B cell (primary cell): Measurements from ENCODE around the gene UTP3. TPM values are rescaled to one million over a fixed set of nuclear protein-coding genes. Genes with fewer than 3 reads are reported as not detected.

Experiments used
- ATAC-seq: fragments of 200-7000 bp; cut with Tn5 transposase; one replicate; pipeline ENCODE4 v1.10.0; 2021; ENCODE audit warnings: low read depth, mild to moderate bottlenecking, moderate number of reproducible peaks, moderate library complexity
- CTCF ChIA-PET: fragments of 350-600 bp; sonication (Branson Sonifier 250); formaldehyde crosslinking; loops from one replicate; lab custom pipeline; 2021; ENCODE audit warnings: antibody characterized with exemption, inconsistent platforms; lab: Charles Lee
- POLR2A ChIA-PET: fragments of 350-600 bp; sonication (Branson Sonifier 250); formaldehyde crosslinking; loops from one replicate; lab custom pipeline; 2021; ENCODE audit warnings: antibody characterized with exemption; lab: Charles Lee
- DNase-seq: peaks from one replicate; pipeline ENCODE4 v3.0.0; 2013
- H2AFZ ChIP-seq: 2 replicates; pipeline ENCODE4 v1.6.1; 2012; ENCODE audit warnings: mild to moderate bottlenecking, low read depth, low read length; ENCODE audit not compliant: insufficient read depth, poor library complexity, severe bottlenecking
- H3K27ac ChIP-seq, 2 donors: 1 replicate in 1 of 2; 2 replicates in 1 of 2; pipeline ENCODE4 v1.5.1; 2012 to 2013; ENCODE audit warnings: low read length in 2 of 2, mild to moderate bottlenecking in 2 of 2, moderate library complexity in 1 of 2
- H3K27me3 ChIP-seq, 4 experiments: fragments of 200-600 bp in 1 of 4; sonication (generic) in 1 of 4; replicated peaks in 1 of 4; 1 replicate in 2 of 4; 2 replicates in 2 of 4; pipeline versions ENCODE4 v1.6.1 to v1.7.0; 2013 to 2016; ENCODE audit warnings: low read length in 3 of 4, mild to moderate bottlenecking in 2 of 4, mixed read lengths in 1 of 4, moderate library complexity in 1 of 4; ENCODE audit not compliant: insufficient read depth in 4 of 4, control insufficient read depth in 3 of 4; ENCODE audit errors: control extremely low read depth in 1 of 4
- H3K36me3 ChIP-seq, 2 experiments: replicated peaks in 1 of 2; 1 replicate in 1 of 2; 2 replicates in 1 of 2; pipeline versions ENCODE4 v1.6.1 to v1.7.1; 2013; ENCODE audit warnings: low read length in 1 of 2; ENCODE audit not compliant: insufficient read depth in 2 of 2, control insufficient read depth in 1 of 2; ENCODE audit errors: control extremely low read depth in 1 of 2, extremely low read depth in 1 of 2
- H3K4me1 ChIP-seq, 2 donors: fragments of 200-600 bp in 1 of 2; sonication (generic) in 1 of 2; 1 replicate in 1 of 2; 2 replicates in 1 of 2; pipeline versions ENCODE4 v1.5.1 to v1.6.1; 2013 to 2017; ENCODE audit warnings: low read length in 2 of 2; ENCODE audit not compliant: control insufficient read depth in 2 of 2, insufficient read depth in 2 of 2
- H3K4me2 ChIP-seq: replicated peaks from 2 replicates; pipeline ENCODE3; 2012; ENCODE audit warnings: mild to moderate bottlenecking, low read depth, low read length; ENCODE audit not compliant: poor library complexity, severe bottlenecking
- H3K4me3 ChIP-seq, 5 experiments: fragments of 200-600 bp in 1 of 5; sonication (generic) in 1 of 5; 1 replicate in 3 of 5; 2 replicates in 2 of 5; pipeline versions ENCODE4 v1.5.1 to v1.7.0; 2011 to 2016; ENCODE audit warnings: low read length in 4 of 5, mild to moderate bottlenecking in 4 of 5, low read depth in 2 of 5, control low read depth in 1 of 5, moderate library complexity in 1 of 5; ENCODE audit not compliant: insufficient read depth in 1 of 5; ENCODE audit errors: control extremely low read depth in 1 of 5, extremely low read depth in 1 of 5
- H3K79me2 ChIP-seq: fragments of 200-600 bp; sonication (generic); one replicate; pipeline ENCODE4 v1.6.0; 2016; ENCODE audit warnings: low read length; ENCODE audit not compliant: control insufficient read depth, insufficient read depth
- H3K9ac ChIP-seq: fragments of 200-600 bp; sonication (generic); 2 replicates; pipeline ENCODE4 v1.6.1; 2017; ENCODE audit warnings: mild to moderate bottlenecking, low read length, moderate library complexity
- H3K9me3 ChIP-seq, 3 donors: one replicate each; pipeline versions ENCODE4 v1.6.1 to v1.7.1; 2013; ENCODE audit warnings: low read length in 2 of 3; ENCODE audit not compliant: control insufficient read depth in 2 of 3, insufficient read depth in 1 of 3; ENCODE audit errors: control extremely low read depth in 1 of 3
- H4K20me1 ChIP-seq: 2 replicates; pipeline ENCODE4 v1.6.0; 2012; ENCODE audit warnings: mild to moderate bottlenecking, low read length; ENCODE audit not compliant: insufficient read depth, control insufficient read depth, poor library complexity, severe bottlenecking
- H3K27ac Mint-ChIP-seq: one replicate; pipeline ENCODE4 v1.8.0; 2021; ENCODE audit warnings: mixed read lengths
- H3K27me3 Mint-ChIP-seq: one replicate; pipeline ENCODE4 v1.8.0; 2021; ENCODE audit warnings: mixed read lengths
- H3K4me1 Mint-ChIP-seq: one replicate; pipeline ENCODE4 v1.8.0; 2021; ENCODE audit warnings: mixed read lengths
- H3K4me3 Mint-ChIP-seq: one replicate; pipeline ENCODE4 v1.8.0; 2021; ENCODE audit warnings: mixed read lengths
- H3K9me3 Mint-ChIP-seq: one replicate; pipeline ENCODE4 v1.8.0; 2022; ENCODE audit warnings: mixed read lengths; ENCODE audit not compliant: insufficient read depth
- EZH2 ChIP-seq: IDR thresholded peaks from 2 replicates; pipeline ENCODE4 v1.6.1; 2012; ENCODE audit warnings: borderline replicate concordance, low read depth, mild to moderate bottlenecking, moderate library complexity, low read length; ENCODE audit not compliant: insufficient read depth, poor library complexity, severe bottlenecking
- WGBS: methylation state at CpG from one replicate; pipeline ENCODE4 v1.1.5; 2013; ENCODE audit warnings: missing lambda C conversion rate; ENCODE audit not compliant: insufficient coverage; 5-methylcytosine and 5-hydroxymethylcytosine counted together
- intact Hi-C: fragments of 100-400 bp; cut with micrococcal nuclease; formaldehyde crosslinking; loops from one replicate; pipeline ENCODE4 v1.10.0; 2022
- polyA plus RNA-seq: library from polyadenylated mRNA; depleted of rRNA; stranded (reverse); fragments of >200 nt; gene quantifications from 2 replicates; pipeline ENCODE4 v1.2.3, GENCODE V29; 2012
- total RNA-seq, 2 donors: library from RNA; stranded (reverse); fragments of 120-200 nt in 1 of 2; gene quantifications; 1 replicate in 1 of 2; 2 replicates in 1 of 2; pipeline versions ENCODE4 v1.2.3 to v1.2.4, GENCODE V29; 2013 to 2022
- TF ChIP-seq, protein P1 (sequence below): fragments of 200-600 bp; IDR thresholded peaks from one replicate; pipeline ENCODE4 v1.8.0; 2022; ENCODE audit warnings: antibody characterized with exemption, mild to moderate bottlenecking

The UTP3 gene
- total and polyA plus RNA-seq, 2 donors (not counting 1 experiment from before 2014, with no cell fraction given) = 6.2 to 42.2 TPM

- POLR2A ChIA-PET = interaction anchor here (0.7 kb wide), 1 partner anchor 12 kb away, joined by 9 read pairs; no protein-coding TSS in a partner anchor
- TF ChIP-seq, protein P1, sequence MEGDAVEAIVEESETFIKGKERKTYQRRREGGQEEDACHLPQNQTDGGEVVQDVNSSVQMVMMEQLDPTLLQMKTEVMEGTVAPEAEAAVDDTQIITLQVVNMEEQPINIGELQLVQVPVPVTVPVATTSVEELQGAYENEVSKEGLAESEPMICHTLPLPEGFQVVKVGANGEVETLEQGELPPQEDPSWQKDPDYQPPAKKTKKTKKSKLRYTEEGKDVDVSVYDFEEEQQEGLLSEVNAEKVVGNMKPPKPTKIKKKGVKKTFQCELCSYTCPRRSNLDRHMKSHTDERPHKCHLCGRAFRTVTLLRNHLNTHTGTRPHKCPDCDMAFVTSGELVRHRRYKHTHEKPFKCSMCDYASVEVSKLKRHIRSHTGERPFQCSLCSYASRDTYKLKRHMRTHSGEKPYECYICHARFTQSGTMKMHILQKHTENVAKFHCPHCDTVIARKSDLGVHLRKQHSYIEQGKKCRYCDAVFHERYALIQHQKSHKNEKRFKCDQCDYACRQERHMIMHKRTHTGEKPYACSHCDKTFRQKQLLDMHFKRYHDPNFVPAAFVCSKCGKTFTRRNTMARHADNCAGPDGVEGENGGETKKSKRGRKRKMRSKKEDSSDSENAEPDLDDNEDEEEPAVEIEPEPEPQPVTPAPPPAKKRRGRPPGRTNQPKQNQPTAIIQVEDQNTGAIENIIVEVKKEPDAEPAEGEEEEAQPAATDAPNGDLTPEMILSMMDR = no peak
- no peak for TF ChIP-seq EZH2
Observed at GRCh38 chr4:70667740-70668535, 20.4 kb upstream of the UTP3 start.

More at GRCh38 chr4:70667740-70668535, 20.4 kb upstream of the UTP3 start:
- CTCF ChIA-PET = interaction anchor here (0.7 to 1.5 kb wide), 8 partner anchors 10 to 62 kb away, joined by 3 to 8 read pairs (median 4); partner anchors contain the start of gene UTP3
- intact Hi-C loops = no loop called here
- peak overlapping the region; percentile 29 for H3K4me2 ChIP-seq
- DNase-seq (no peak), ATAC-seq (no peak)
- H3K9me3 ChIP-seq = peaks cover 0 to 4% (median 0%) of the 10 kb centered on the region in 3 donors
- peaks cover 39 to 43% of the 10 kb centered on the region in 2 donors for H3K4me1 ChIP-seq
- peak overlapping the region; percentile 61 for H2AFZ ChIP-seq
- H3K27ac ChIP-seq = peak overlapping the region in 1 of 2 donors; percentile 31
- H3K27ac Mint-ChIP-seq = peak overlapping the region; percentile 50
- H3K4me3 Mint-ChIP-seq = no peak overlapping the region
- no peaks in the 10 kb centered on the region for H3K27me3 Mint-ChIP-seq
- WGBS = no CpG with 5 or more reads among the region's 3 CpGs
- no peaks in the 10 kb centered on the region for H3K9me3 Mint-ChIP-seq
- H3K9ac ChIP-seq = peak overlapping the region; percentile 19
- peaks cover 49% of the 10 kb centered on the region for H3K4me1 Mint-ChIP-seq
- no peak overlapping the region for H3K4me3 ChIP-seq
- H4K20me1 ChIP-seq = no peaks in the 10 kb centered on the region
- peaks cover 0 to 1% of the 10 kb centered on the region in 2 experiments for H3K36me3 ChIP-seq
- H3K79me2 ChIP-seq = peaks cover 35% of the 10 kb centered on the region
- no peaks in the 10 kb centered on the region for H3K27me3 ChIP-seq
